Liver (tissue), 9 donors: ENCODE results near the gene CDKN1B. TPM values are rescaled to one million over a fixed set of nuclear protein-coding genes. Genes with fewer than 3 reads are reported as not detected.
A peak's percentile ranks its signal among the peaks of the same experiment; 100 is the strongest.

Experiments
- DNase-seq: peaks from one replicate; pipeline ENCODE4 v3.0.0-alpha.2; 2017; ENCODE audit warnings: low spot score
- H3K27ac ChIP-seq, 2 donors: one replicate each; pipeline ENCODE4 v1.7.0; 2013; ENCODE audit warnings: inconsistent platforms in 2 of 2, low read length in 2 of 2, control low read depth in 1 of 2, low read depth in 1 of 2, mild to moderate bottlenecking in 1 of 2
- H3K27me3 ChIP-seq, 4 donors: one replicate each; pipeline versions ENCODE4 v1.6.1 to v1.7.0; 2013; ENCODE audit warnings: low read length in 3 of 4, inconsistent platforms in 1 of 4, mild to moderate bottlenecking in 1 of 4, moderate library complexity in 1 of 4; ENCODE audit not compliant: control insufficient read depth in 4 of 4, insufficient read depth in 4 of 4
- H3K36me3 ChIP-seq, 4 donors: one replicate each; pipeline versions ENCODE4 v1.6.1 to v1.7.0; 2013; ENCODE audit warnings: low read length in 3 of 4, mild to moderate bottlenecking in 3 of 4, low read depth in 1 of 4, moderate library complexity in 1 of 4; ENCODE audit not compliant: control insufficient read depth in 4 of 4, insufficient read depth in 3 of 4
- H3K4me1 ChIP-seq, 4 donors: one replicate each; pipeline versions ENCODE4 v1.6.1 to v1.7.0; 2013; ENCODE audit warnings: low read length in 3 of 4, mild to moderate bottlenecking in 3 of 4, moderate library complexity in 1 of 4; ENCODE audit not compliant: control insufficient read depth in 4 of 4, insufficient read depth in 4 of 4
- H3K4me3 ChIP-seq, 3 donors: one replicate each; pipeline versions ENCODE4 v1.6.1 to v1.7.0; 2013; ENCODE audit warnings: low read length in 3 of 3, control low read depth in 1 of 3, low read depth in 1 of 3, mild to moderate bottlenecking in 1 of 3
- H3K9ac ChIP-seq, 2 donors: one replicate each; pipeline ENCODE4 v1.7.0; 2013; ENCODE audit warnings: low read length in 2 of 2, mild to moderate bottlenecking in 2 of 2, moderate library complexity in 2 of 2, control low read depth in 1 of 2, low read depth in 1 of 2
- H3K9me3 ChIP-seq, 4 donors: one replicate each; pipeline versions ENCODE4 v1.6.1 to v1.7.0; 2013; ENCODE audit warnings: low read length in 3 of 4; ENCODE audit not compliant: control insufficient read depth in 4 of 4
- EGR1 ChIP-seq, 2 donors: IDR thresholded peaks; 2 replicates each; pipeline ENCODE4 v1.6.1; 2016 to 2018; ENCODE audit warnings: antibody characterized with exemption in 2 of 2, low read depth in 2 of 2
- FOXA1 ChIP-seq: IDR thresholded peaks from 2 replicates; pipeline ENCODE4 v1.6.1; 2016; ENCODE audit warnings: antibody characterized with exemption
- FOXA2 ChIP-seq: IDR thresholded peaks from 2 replicates; pipeline ENCODE4 v1.6.1; 2016; ENCODE audit warnings: antibody characterized with exemption
- GABPA ChIP-seq, 2 donors: IDR thresholded peaks in 1 of 2; conservative IDR thresholded peaks in 1 of 2; 2 replicates each; pipeline ENCODE4 v1.6.1; 2016; ENCODE audit warnings: antibody characterized with exemption in 2 of 2, mild to moderate bottlenecking in 1 of 2, moderate library complexity in 1 of 2
- HNF4A ChIP-seq, 2 donors: conservative IDR thresholded peaks; 2 replicates each; pipeline ENCODE4 v1.6.1; 2016; ENCODE audit warnings: antibody characterized with exemption in 2 of 2, mild to moderate bottlenecking in 2 of 2
- HNF4G ChIP-seq: IDR thresholded peaks from 2 replicates; pipeline ENCODE4 v1.6.1; 2016; ENCODE audit warnings: antibody characterized with exemption
- JUND ChIP-seq, 2 donors: IDR thresholded peaks; 2 replicates each; pipeline ENCODE4 v1.6.1; 2016; ENCODE audit warnings: antibody characterized with exemption in 2 of 2
- NR2F2 ChIP-seq: IDR thresholded peaks from 2 replicates; pipeline ENCODE4 v1.6.1; 2016; ENCODE audit warnings: antibody characterized with exemption
- RAD21 ChIP-seq, 2 donors: IDR thresholded peaks; 2 replicates each; pipeline ENCODE4 v1.6.1; 2016; ENCODE audit warnings: antibody characterized with exemption in 2 of 2, mild to moderate bottlenecking in 2 of 2
- RXRA ChIP-seq, 2 donors: IDR thresholded peaks; 2 replicates each; pipeline ENCODE4 v1.6.1; 2017 to 2018; ENCODE audit warnings: antibody characterized with exemption in 2 of 2, mild to moderate bottlenecking in 1 of 2
- SP1 ChIP-seq: IDR thresholded peaks from 2 replicates; pipeline ENCODE4 v1.6.1; 2018; ENCODE audit warnings: antibody characterized with exemption, mild to moderate bottlenecking
- TAF1 ChIP-seq: conservative IDR thresholded peaks from 2 replicates; pipeline ENCODE4 v1.6.1; 2016; ENCODE audit warnings: antibody characterized with exemption, mild to moderate bottlenecking
- YY1 ChIP-seq: IDR thresholded peaks from 2 replicates; pipeline ENCODE4 v1.6.1; 2016; ENCODE audit warnings: antibody characterized with exemption, mild to moderate bottlenecking
- WGBS: extraction: QIAGEN DNeasy Blood & Tissue Kit; methylation state at CpG from one replicate; pipeline ENCODE4 v1.1.7; 2013; 5-methylcytosine and 5-hydroxymethylcytosine counted together
- polyA plus RNA-seq, 2 donors: library from polyadenylated mRNA; stranded (reverse) in 1 of 2; unstranded in 1 of 2; fragments of 200-250 nt in 1 of 2; fragments of >200 nt in 1 of 2; fragmentation: Nextera tagmentation in 1 of 2; extraction: Ambion mirVana in 1 of 2; gene quantifications; one replicate each; pipeline versions ENCODE4 v1.2.1 to v1.2.3, GENCODE V29; 2013 to 2015
- total RNA-seq, 2 donors: library from RNA; depleted of rRNA; stranded (reverse); fragments of >200 nt; gene quantifications; one replicate each; pipeline ENCODE4 v1.2.3, GENCODE V29; 2014
- TF ChIP-seq, protein P1 (sequence below): IDR thresholded peaks from 2 replicates; pipeline ENCODE4 v1.6.1; 2016; ENCODE audit warnings: antibody characterized with exemption
- TF ChIP-seq, protein P2 (sequence below): IDR thresholded peaks from 2 replicates; pipeline ENCODE4 v1.6.1; 2016; ENCODE audit warnings: antibody characterized with exemption
- TF ChIP-seq, protein P3 (sequence below): IDR thresholded peaks from 2 replicates; pipeline ENCODE4 v1.6.1; 2016; ENCODE audit warnings: antibody characterized with exemption
- TF ChIP-seq, protein P4 (sequence below): IDR thresholded peaks from 2 replicates; pipeline ENCODE4 v1.6.1; 2016; ENCODE audit warnings: antibody characterized with exemption, mild to moderate bottlenecking
- TF ChIP-seq, protein P5 (sequence below): fragments of 150-350 bp; IDR thresholded peaks from 2 replicates; pipeline ENCODE4 v1.5.1; 2017; ENCODE audit warnings: improper control_type of control experiment, low read depth, low read length; ENCODE audit not compliant: missing input control
- donor health status: healthy.
- donor health status: healthy.
- donor health status: healthy.
- donor health status: healthy.
- donor health status: healthy.

CDKN1B gene
- total and polyA plus RNA-seq, 4 donors = 7.8 to 67.5 (median 22.5) TPM

DNA sequence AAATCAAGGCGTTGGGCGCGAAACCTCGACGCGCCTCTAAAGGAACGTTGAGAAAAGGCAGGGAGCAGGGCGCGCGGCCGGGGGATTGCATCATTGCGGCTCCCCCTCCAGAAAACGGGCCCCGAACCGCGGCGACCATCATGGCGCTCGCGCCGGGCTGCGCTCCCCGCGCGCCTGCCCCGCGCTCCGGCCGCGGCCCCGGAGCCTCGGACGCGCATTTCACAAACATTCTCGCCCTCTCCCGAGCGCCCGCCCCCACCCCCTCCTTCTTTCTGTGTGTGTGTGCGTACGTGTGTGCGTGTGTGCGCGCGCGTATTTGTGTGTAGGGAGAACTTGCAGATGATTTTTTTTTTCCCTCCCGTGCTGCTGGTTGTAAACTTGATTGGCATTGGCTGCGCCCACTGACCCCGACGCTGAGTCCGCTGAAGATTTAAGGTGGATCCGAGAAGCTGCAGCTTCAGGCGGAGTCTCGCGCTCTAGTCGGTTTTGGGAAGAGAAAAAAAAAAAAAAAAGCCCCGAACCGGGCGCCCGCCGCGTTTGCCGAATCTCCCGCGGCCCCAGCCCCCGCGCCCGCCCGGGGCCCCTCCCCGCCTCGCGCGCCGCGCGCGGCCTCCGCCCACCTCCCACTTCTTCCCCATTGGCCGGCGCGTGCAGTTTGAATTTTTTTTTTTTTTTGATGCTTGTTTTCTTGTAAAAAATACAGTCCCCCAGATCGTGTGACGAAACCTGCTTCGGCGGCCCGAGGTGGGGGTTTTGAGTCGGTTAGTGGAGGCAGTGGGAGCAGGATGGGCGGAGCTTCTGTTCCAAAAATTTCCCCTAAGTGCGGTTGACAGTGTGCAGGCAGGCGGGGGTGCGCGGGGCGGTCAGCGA lies 8.2 kb downstream of the CDKN1B start:
- TF ChIP-seq FOXA2 = no peak
- TF ChIP-seq, protein P1, sequence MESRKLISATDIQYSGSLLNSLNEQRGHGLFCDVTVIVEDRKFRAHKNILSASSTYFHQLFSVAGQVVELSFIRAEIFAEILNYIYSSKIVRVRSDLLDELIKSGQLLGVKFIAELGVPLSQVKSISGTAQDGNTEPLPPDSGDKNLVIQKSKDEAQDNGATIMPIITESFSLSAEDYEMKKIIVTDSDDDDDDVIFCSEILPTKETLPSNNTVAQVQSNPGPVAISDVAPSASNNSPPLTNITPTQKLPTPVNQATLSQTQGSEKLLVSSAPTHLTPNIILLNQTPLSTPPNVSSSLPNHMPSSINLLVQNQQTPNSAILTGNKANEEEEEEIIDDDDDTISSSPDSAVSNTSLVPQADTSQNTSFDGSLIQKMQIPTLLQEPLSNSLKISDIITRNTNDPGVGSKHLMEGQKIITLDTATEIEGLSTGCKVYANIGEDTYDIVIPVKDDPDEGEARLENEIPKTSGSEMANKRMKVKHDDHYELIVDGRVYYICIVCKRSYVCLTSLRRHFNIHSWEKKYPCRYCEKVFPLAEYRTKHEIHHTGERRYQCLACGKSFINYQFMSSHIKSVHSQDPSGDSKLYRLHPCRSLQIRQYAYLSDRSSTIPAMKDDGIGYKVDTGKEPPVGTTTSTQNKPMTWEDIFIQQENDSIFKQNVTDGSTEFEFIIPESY = peak; percentile 74
- no peak for TF ChIP-seq NR2F2
- no peak for TF ChIP-seq FOXA1
- no peak for TF ChIP-seq TAF1
- peak; percentile 70 for TF ChIP-seq RXRA (IDR thresholded peaks at IDR 0.05)
- peak; percentile 57 for TF ChIP-seq YY1
- TF ChIP-seq, protein P2, sequence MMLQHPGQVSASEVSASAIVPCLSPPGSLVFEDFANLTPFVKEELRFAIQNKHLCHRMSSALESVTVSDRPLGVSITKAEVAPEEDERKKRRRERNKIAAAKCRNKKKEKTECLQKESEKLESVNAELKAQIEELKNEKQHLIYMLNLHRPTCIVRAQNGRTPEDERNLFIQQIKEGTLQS = peak; percentile 28
- TF ChIP-seq, protein P3, sequence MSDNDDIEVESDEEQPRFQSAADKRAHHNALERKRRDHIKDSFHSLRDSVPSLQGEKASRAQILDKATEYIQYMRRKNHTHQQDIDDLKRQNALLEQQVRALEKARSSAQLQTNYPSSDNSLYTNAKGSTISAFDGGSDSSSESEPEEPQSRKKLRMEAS = no peak
- peak in 1 of 2 donors; percentile 24 for TF ChIP-seq EGR1 (IDR thresholded peaks at IDR 0.05; ENCODE audit: low read depth in 2 of 2)
- TF ChIP-seq, protein P4, sequence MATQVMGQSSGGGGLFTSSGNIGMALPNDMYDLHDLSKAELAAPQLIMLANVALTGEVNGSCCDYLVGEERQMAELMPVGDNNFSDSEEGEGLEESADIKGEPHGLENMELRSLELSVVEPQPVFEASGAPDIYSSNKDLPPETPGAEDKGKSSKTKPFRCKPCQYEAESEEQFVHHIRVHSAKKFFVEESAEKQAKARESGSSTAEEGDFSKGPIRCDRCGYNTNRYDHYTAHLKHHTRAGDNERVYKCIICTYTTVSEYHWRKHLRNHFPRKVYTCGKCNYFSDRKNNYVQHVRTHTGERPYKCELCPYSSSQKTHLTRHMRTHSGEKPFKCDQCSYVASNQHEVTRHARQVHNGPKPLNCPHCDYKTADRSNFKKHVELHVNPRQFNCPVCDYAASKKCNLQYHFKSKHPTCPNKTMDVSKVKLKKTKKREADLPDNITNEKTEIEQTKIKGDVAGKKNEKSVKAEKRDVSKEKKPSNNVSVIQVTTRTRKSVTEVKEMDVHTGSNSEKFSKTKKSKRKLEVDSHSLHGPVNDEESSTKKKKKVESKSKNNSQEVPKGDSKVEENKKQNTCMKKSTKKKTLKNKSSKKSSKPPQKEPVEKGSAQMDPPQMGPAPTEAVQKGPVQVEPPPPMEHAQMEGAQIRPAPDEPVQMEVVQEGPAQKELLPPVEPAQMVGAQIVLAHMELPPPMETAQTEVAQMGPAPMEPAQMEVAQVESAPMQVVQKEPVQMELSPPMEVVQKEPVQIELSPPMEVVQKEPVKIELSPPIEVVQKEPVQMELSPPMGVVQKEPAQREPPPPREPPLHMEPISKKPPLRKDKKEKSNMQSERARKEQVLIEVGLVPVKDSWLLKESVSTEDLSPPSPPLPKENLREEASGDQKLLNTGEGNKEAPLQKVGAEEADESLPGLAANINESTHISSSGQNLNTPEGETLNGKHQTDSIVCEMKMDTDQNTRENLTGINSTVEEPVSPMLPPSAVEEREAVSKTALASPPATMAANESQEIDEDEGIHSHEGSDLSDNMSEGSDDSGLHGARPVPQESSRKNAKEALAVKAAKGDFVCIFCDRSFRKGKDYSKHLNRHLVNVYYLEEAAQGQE = peak; percentile 56
- peak in 1 of 2 donors; percentile 20 for TF ChIP-seq JUND (IDR thresholded peaks at IDR 0.05)
- peak; percentile 18 to 35 for TF ChIP-seq HNF4A (conservative IDR thresholded peaks at IDR 0.05)
- TF ChIP-seq, protein P5, sequence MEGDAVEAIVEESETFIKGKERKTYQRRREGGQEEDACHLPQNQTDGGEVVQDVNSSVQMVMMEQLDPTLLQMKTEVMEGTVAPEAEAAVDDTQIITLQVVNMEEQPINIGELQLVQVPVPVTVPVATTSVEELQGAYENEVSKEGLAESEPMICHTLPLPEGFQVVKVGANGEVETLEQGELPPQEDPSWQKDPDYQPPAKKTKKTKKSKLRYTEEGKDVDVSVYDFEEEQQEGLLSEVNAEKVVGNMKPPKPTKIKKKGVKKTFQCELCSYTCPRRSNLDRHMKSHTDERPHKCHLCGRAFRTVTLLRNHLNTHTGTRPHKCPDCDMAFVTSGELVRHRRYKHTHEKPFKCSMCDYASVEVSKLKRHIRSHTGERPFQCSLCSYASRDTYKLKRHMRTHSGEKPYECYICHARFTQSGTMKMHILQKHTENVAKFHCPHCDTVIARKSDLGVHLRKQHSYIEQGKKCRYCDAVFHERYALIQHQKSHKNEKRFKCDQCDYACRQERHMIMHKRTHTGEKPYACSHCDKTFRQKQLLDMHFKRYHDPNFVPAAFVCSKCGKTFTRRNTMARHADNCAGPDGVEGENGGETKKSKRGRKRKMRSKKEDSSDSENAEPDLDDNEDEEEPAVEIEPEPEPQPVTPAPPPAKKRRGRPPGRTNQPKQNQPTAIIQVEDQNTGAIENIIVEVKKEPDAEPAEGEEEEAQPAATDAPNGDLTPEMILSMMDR = no peak
- TF ChIP-seq GABPA (IDR thresholded peaks at IDR 0.05 in 1 of 2, conservative IDR thresholded peaks at IDR 0.05 in 1 of 2) = peak in 1 of 2 donors; percentile 7
- no peak for TF ChIP-seq RAD21 (IDR thresholded peaks at IDR 0.05)
- TF ChIP-seq SP1 = peak; percentile 80
- no peak for TF ChIP-seq HNF4G
- Histone ChIP-seq H3K9me3 (no peaks in the 10 kb centered on the region), H3K4me3 (peak overlapping the region; percentile 61 to 87 (median 75)), H3K27me3 (no peaks in the 10 kb centered on the region), H3K36me3 (peaks cover 0 to 2% (median 0%) of the 10 kb centered on the region in 4 donors), H3K4me1 (peaks cover 4 to 32% (median 24%) of the 10 kb centered on the region in 4 donors), H3K9ac (peak overlapping the region; percentile 66 to 91), H3K27ac (peak overlapping the region; percentile 95 to 99)
- peak; percentile 88 for DNase-seq
- under 1% methylated on average over 93 of the region's 93 CpGs for WGBS
